AG08396 (cell line): ENCODE data around the gene TNNI3.
"Not testable (repeated sequence)": the region's sequence is repeated elsewhere in the genome, so short reads cannot be mapped to it uniquely, and the experiment has no call there.

Experiments used
- DNase-seq: peaks from one replicate; pipeline ENCODE4 v3.0.0; 2012; ENCODE audit warnings: low spot score, mixed read lengths

Gene TNNI3

GRCh38 chr19:55173186-55173713 is 15.7 kb upstream of the TNNI3 start:
- no peak for DNase-seq

GRCh38 chr19:55172741-55173140 is 15.2 kb upstream of the TNNI3 start:
- peak; percentile 80 for DNase-seq

- not testable (repeated sequence) for DNase-seq
These were observed 14.8 kb upstream of the TNNI3 start for GRCh38 chr19:55172318-55172717.

DNA sequence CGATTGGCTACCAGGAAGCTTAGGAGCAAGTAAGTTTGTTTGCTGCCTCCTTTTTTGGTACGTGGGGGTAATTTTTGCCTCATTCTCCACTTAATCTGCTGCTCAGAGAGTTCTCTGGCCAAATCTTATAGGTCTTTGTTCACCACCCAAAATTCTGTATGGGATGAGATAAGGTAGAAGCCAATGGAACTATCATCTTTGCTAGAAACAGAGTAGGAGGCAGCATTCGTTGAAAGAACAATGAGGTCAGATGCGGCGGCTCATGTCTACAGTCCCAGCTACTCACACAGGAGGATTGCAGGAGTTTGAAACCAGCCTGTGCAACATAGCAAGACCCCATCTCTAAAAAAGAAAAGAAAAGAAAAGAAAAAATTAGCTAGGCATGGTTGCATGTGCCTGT is 13.9 kb upstream of the TNNI3 start:
- DNase-seq = no peak

DNA sequence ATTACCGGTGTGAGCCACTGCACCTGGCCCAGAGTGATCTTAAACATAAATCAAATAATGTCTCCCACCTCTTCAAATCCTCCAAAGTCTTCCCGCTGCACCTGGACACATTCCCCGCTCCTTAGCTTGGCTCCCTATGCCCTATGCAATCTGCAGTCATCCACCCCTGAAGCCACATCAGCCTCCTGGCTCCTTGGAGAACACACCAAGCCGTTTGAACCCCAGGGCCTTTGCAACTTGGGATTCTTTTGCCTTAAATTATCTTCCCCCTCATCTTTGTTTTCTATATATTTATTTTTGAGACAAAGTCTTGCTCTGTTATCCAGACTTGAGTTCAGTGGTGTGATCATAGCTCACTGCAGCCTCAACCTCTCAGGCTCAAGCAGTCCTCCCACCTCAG is 11.6 kb upstream of the TNNI3 start:
- DNase-seq = no peak

- DNase-seq = peak; percentile 100
These were observed 9.2 kb upstream of the TNNI3 start, which contains the start of gene DNAAF3 for GRCh38 chr19:55166530-55167268. TSS of gene DNAAF3 (minus strand) at chr19:55166613. CDS start at chr19:55166413, 200 bp downstream.

DNA sequence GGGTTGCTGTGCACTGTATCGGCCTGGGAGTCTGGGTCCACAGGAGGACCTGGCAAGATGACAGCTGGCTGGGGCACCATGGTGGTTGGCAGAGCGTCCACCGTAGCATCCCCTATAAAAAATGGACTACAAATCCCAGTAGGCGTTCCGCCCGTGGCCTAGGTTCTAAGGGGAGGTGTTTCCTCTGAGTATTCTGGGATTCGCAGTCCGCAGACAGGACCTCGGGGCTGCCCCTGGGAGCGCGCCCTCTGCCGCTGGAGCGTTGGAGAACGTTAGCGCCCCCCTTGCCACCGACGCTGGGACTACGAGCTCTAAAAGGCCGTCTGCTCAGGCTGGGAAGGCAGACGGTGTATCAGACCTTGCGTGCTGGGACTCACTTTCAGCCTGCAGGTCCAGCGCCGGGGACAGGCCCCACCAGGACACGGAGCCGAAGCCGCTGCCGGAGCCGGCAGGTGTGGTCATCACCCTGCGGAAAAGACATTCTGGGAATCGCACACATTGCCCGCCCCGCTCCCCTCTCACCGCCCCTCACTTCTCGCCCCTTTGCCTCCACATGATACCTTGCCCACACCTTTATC is 8.5 kb upstream of the TNNI3 start:
- DNase-seq = peak; percentile 79

- no peak for DNase-seq
These were observed 4.2 kb upstream of the TNNI3 start for GRCh38 chr19:55161571-55162322.

DNA sequence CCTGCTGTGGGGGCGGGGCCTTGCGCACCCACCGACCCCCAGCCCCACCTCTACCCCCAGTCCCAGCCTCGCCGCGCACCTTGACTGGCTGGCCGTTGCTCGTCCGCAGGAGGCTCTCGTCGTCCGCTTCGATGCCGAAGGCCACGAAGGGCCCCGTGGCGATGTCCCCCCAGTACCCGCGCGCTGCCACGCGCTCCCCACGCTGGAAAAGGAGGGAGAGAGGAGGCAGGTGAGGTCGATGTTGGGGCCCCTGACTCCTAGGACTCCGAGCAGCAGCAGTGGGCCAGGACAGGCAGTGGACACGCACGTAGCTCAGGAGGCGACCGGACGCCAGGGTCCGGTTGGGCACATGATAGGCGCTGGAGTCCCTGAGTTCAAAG is 3.4 kb upstream of the TNNI3 start:
- no peak for DNase-seq

DNA sequence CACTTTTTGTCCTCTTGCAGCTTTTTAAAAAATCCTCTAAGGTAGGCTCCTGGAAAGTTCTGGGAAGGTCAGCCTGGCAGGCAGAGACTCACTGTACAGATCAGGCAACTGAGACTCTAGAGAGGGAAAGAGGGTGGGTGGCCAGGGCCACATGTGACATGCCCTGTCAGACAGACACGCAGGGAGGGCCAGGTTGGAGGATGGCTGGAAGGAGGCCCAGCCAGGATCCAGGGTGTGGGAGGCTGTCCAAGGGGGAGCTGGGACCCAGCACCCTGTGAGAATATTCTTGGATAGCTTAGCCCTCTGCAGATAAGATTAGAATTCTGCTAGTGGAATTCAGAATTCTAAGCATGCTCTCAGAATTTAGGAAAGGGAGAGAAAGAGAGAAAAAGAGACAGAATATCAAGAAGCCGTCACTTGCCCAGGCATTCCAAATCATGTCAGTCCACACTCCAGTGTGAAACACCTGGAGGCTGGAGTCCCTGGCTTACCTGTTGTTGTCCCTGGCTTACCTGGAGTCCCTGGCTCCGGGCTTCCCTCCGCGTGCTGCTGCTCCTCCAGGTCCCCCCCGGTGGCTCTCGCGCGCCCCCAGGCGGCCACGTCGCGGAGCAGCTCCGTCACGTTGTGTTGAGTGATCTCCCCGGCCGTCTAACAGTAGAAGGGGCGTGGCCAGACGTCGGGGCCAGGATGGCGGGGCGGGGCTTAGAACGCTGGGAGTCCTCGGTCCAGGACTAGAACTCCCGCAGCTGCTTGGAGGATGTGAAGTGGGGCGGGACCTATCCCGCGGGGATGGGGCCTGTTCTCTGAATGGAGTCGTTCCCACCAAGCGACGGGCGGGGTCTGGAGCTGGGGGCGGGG is 2.8 kb upstream of the TNNI3 start:
- DNase-seq = peak; percentile 96

- DNase-seq = peak; percentile 58
These were observed 1.6 kb upstream of the TNNI3 start for GRCh38 chr19:55158848-55159749.

DNA sequence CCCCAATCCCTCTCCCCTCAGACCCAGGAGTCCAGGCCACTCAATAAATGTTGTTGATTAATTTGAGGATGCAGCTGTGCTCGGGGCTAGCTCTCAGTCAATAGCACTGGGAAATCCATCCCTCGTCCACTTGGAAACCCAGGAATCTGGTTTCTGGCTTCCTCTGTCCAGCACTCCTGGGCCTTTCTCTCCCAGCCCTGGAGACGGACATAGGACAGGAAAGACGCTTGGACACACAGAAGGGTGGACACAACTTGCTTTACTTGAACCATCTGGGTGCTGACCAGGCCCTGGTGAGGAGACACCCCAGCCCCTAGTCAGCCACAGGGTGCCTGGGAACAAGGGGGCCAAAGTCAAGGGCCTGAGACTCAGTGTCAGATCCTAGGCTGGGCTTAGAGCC is 891 bp upstream of the TNNI3 start:
- DNase-seq = no peak

DNA sequence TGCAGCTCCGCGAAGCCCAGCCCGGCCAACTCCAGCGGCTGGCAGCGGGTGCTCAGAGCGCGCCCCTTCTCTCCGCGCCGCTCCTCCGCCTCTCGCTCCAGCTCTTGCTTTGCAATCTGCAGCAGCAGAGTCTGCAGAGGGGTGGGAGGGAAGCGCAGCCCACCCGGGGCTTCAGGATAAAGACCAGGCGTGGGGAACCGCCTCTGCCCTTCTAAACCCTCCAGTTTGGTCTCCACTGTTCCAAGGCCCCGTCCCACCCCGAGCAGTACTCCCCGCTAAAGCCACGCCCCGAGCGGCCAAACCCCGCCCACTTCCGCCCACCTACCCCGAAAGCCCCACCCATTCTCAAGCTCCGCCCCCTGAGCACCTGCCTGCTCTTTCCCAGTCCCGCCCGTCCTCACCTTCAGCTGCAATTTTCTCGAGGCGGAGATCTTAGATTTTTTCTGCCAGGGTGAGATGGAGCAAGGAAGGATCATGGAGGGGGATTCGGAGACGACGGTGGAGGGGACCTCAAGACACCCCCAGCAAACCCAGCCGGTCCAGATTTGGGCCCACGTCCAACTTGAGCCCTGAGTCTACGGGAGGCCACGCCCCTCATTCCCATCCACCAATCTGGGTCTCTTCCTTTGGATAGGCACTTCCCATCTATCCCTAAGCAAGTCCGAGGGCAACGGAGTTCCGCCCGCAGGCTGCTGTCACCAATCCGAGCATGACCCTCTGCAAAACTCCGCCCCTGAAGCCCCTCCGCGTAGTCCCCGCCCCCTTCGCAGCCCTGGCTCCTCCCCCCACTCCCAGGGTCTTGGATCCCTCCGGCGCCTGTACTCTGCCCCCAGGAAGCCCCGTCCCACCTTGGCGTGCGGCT is 1.1 kb downstream of the TNNI3 start:
- DNase-seq = peak; percentile 80

GRCh38 chr19:55155784-55156183 is 1.7 kb downstream of the TNNI3 start:
- DNase-seq = not testable (repeated sequence)

- DNase-seq = no peak
These were observed 3.8 kb downstream of the TNNI3 start for GRCh38 chr19:55153652-55154264.

GRCh38 chr19:55152017-55152416 is 5.5 kb downstream of the TNNI3 start:
- DNase-seq = no peak

DNA sequence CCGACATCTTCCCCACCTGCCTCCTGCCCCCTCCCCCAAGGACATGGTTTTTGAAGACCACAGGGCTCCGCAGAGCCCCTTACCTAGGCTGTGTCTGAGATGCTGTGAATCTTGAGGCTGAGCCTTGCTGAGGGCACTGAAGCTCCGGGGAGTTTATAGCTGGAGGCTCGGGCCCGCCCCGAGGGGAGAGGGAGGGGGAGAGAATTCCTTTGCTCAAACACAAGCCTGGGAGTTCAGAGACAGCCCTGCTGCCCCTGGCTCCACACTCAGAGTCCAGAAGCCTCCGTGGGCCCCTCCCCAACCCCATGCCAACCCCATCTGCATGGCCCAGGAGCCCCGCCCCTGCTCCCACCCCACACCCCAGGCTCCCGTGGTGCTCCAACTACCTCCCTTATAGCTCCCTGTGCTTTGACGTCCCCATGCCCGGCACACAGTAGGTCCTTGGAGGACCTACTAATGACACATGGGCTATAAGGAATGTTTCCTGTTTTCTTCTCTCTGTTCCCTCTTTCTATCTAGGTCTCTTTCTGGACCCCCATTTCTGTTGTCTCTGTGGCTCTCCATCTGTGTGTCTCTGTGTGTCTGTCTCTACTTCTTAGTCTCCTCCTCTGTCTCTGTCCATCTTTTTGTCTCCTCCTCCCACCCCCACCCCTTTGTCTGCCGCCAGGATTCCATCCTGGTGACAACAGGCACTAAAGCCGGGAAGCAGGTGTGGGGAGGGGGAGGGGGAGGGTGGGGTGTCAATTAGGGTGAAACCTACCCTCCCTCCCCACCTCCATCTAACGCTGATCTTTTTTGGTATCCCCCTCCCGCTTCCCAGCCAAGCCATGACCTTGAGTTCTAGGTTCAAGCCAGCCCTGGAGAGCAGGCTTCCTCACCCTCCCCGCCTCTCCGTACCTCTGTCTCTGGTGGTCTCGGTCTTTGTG is 8.2 kb downstream of the TNNI3 start, which contains the start of gene TNNT1:
TNNT1 (minus strand) TSS at position 129 of the 926 bp plus-strand sequence. CDS start 2,049 bp downstream, outside the sequence.
- DNase-seq = no peak
